Activated T-cell treated with anti-CD3 and anti-CD28 coated beads, Interleukin-2, amount 50 U/mL, for 72 hours (primary cell): ENCODE measurements around the gene KLK4. TPM values are rescaled to one million over a fixed set of nuclear protein-coding genes. Genes with fewer than 3 reads are reported as not detected.

Experiments
- ATAC-seq, 2 donors: fragments of 150-1000 bp; cut with Tn5 transposase; replicated peaks in 1 of 2; 2 replicates each; pipeline ENCODE4 v1.10.0; 2021; ENCODE audit warnings: moderate library complexity in 2 of 2, mild to moderate bottlenecking in 1 of 2
- DNase-seq, 2 donors: peaks; one replicate each; pipeline ENCODE4 v3.0.0; 2021 to 2022; ENCODE audit warnings: mixed read lengths in 1 of 2
- H3K27ac Mint-ChIP-seq: one replicate; pipeline ENCODE4 v1.8.0; 2022; ENCODE audit warnings: mild to moderate bottlenecking, moderate library complexity, mixed read lengths
- H3K27me3 Mint-ChIP-seq: one replicate; pipeline ENCODE4 v1.8.0; 2022; ENCODE audit warnings: low read depth, mixed read lengths
- H3K36me3 Mint-ChIP-seq, 2 donors: one replicate each; pipeline ENCODE4 v1.8.0; 2022; ENCODE audit warnings: mixed read lengths in 2 of 2, mild to moderate bottlenecking in 1 of 2; ENCODE audit not compliant: insufficient read depth in 2 of 2
- H3K4me1 Mint-ChIP-seq: one replicate; pipeline ENCODE4 v1.8.0; 2022; ENCODE audit warnings: low read depth, mixed read lengths
- H3K4me3 Mint-ChIP-seq, 2 donors: one replicate each; pipeline ENCODE4 v1.8.0; 2022; ENCODE audit warnings: mild to moderate bottlenecking in 2 of 2, mixed read lengths in 2 of 2, moderate library complexity in 2 of 2
- H3K9me3 Mint-ChIP-seq, 2 donors: one replicate each; pipeline ENCODE4 v1.8.0; 2022; ENCODE audit warnings: mixed read lengths in 2 of 2
- total RNA-seq, 2 donors: library from RNA; stranded (reverse); gene quantifications; one replicate each; pipeline ENCODE4 v1.2.3, GENCODE V29; 2022

Gene KLK4
- total RNA-seq, 2 donors from 2014 or later = not detected

GRCh38 chr19:50861496-50862286, 49.5 kb downstream of the KLK4 start:
- no peak for DNase-seq
- H3K4me1 Mint-ChIP-seq = no peaks in the 10 kb centered on the region
- ATAC-seq = no peak
- H3K36me3 Mint-ChIP-seq = no peaks in the 10 kb centered on the region
- H3K9me3 Mint-ChIP-seq = no peaks in the 10 kb centered on the region
- no peak overlapping the region for H3K4me3 Mint-ChIP-seq
- H3K27me3 Mint-ChIP-seq = peaks cover 71% of the 10 kb centered on the region
- no peak overlapping the region for H3K27ac Mint-ChIP-seq

- H3K36me3 Mint-ChIP-seq = no peaks in the 10 kb centered on the region
- H3K4me3 Mint-ChIP-seq = no peak overlapping the region
- DNase-seq (no peak), ATAC-seq (no peak)
- H3K9me3 Mint-ChIP-seq = no peaks in the 10 kb centered on the region
- no peaks in the 10 kb centered on the region for H3K4me1 Mint-ChIP-seq
- H3K27me3 Mint-ChIP-seq = peaks cover 71% of the 10 kb centered on the region
- no peak overlapping the region for H3K27ac Mint-ChIP-seq
These were observed 50.2 kb downstream of the KLK4 start for GRCh38 chr19:50861010-50861409.

- no peaks in the 10 kb centered on the region for H3K36me3 Mint-ChIP-seq
- H3K4me1 Mint-ChIP-seq = no peaks in the 10 kb centered on the region
- DNase-seq (no peak), ATAC-seq (no peak)
- peaks cover 71% of the 10 kb centered on the region for H3K27me3 Mint-ChIP-seq
- no peak overlapping the region for H3K4me3 Mint-ChIP-seq
- no peaks in the 10 kb centered on the region for H3K9me3 Mint-ChIP-seq
- H3K27ac Mint-ChIP-seq = no peak overlapping the region
These were observed 51.3 kb downstream of the KLK4 start for GRCh38 chr19:50859849-50860248.

GRCh38 chr19:50858886-50859285, 52.3 kb downstream of the KLK4 start:
- H3K36me3 Mint-ChIP-seq = no peaks in the 10 kb centered on the region
- ATAC-seq = no peak
- no peaks in the 10 kb centered on the region for H3K4me1 Mint-ChIP-seq
- DNase-seq = no peak
- no peak overlapping the region for H3K27ac Mint-ChIP-seq
- peaks cover 76% of the 10 kb centered on the region for H3K27me3 Mint-ChIP-seq
- H3K9me3 Mint-ChIP-seq = no peaks in the 10 kb centered on the region
- no peak overlapping the region for H3K4me3 Mint-ChIP-seq

- ATAC-seq (no peak), DNase-seq (no peak)
- H3K27me3 Mint-ChIP-seq = peaks cover 72% of the 10 kb centered on the region
- H3K4me3 Mint-ChIP-seq = no peak overlapping the region
- H3K27ac Mint-ChIP-seq = no peak overlapping the region
- H3K4me1 Mint-ChIP-seq = no peaks in the 10 kb centered on the region
- no peaks in the 10 kb centered on the region for H3K9me3 Mint-ChIP-seq
- H3K36me3 Mint-ChIP-seq = no peaks in the 10 kb centered on the region
These were observed 53.8 kb downstream of the KLK4 start for GRCh38 chr19:50857366-50857765.

Other genes starting within 250 kb of the KLK4 start
- under 1 TPM in 1 of 2 donors, not detected in 1; 0.07 TPM for gene SHANK1, start 191.6 kb downstream of the KLK4 start, total RNA-seq
- 1 to 10 TPM; 2.0 to 3.4 TPM for gene CLEC11A, start 188.0 kb downstream of the KLK4 start, total RNA-seq
- not detected for gene GPR32, start 140.9 kb downstream of the KLK4 start, total RNA-seq
- gene ACP4, start 121.0 kb downstream of the KLK4 start, total RNA-seq = not detected
- 1 to 10 TPM; 1.7 to 2.3 TPM for gene KLK1, start 87.6 kb downstream of the KLK4 start, total RNA-seq
- not detected for gene KLK15, start 77.8 kb downstream of the KLK4 start, total RNA-seq
- not detected for gene KLK3, start 56.5 kb downstream of the KLK4 start, total RNA-seq
- under 1 TPM in 1 of 2 donors, not detected in 1; 0.63 TPM for gene KLK2, start 38.0 kb downstream of the KLK4 start, total RNA-seq
- not detected for gene KLK5, start 41.6 kb upstream of the KLK4 start, total RNA-seq
- not detected for gene KLK6, start 58.2 kb upstream of the KLK4 start, total RNA-seq
- not detected for gene KLK7, start 72.5 kb upstream of the KLK4 start, total RNA-seq
- not detected for gene KLK8, start 90.2 kb upstream of the KLK4 start, total RNA-seq
- gene KLK10, start 108.3 kb upstream of the KLK4 start, total RNA-seq = not detected
- gene KLK11, start 115.2 kb upstream of the KLK4 start, total RNA-seq = not detected
- gene KLK12, start 123.6 kb upstream of the KLK4 start, total RNA-seq = not detected
- not detected for gene KLK13, start 153.7 kb upstream of the KLK4 start, total RNA-seq
- gene KLK14, start 171.5 kb upstream of the KLK4 start, total RNA-seq = 1 to 10 TPM in 1 of 2 donors, under 1 TPM in 1; 0.69 to 1.2 TPM
- gene CTU1, start 197.0 kb upstream of the KLK4 start, total RNA-seq = 10 to 100 TPM; 10.7 to 11.9 TPM
- 1 to 10 TPM in 1 of 2 donors, under 1 TPM in 1; 0.74 to 1.6 TPM for gene SIGLEC9, start 213.5 kb upstream of the KLK4 start, total RNA-seq
- gene SIGLEC7, start 230.9 kb upstream of the KLK4 start, total RNA-seq = not detected